SU-DHL-6 (cell line): ENCODE measurements around the gene HOXB3.

ENCODE experiments used
- CTCF ChIP-seq: fragments of 200-600 bp; sonication (generic); IDR thresholded peaks from one replicate; pipeline ENCODE4 v1.5.1; 2017; ENCODE audit warnings: antibody characterized with exemption, mild to moderate bottlenecking, low read length, moderate library complexity; ENCODE audit not compliant: insufficient read depth, poor library complexity, severe bottlenecking
- EZH2phosphoT487 ChIP-seq: fragments of 200-600 bp; sonication (generic), shearing (Covaris generic); conservative IDR thresholded peaks from 2 replicates; pipeline ENCODE4 v1.6.1; 2018; ENCODE audit warnings: mild to moderate bottlenecking, antibody characterized with exemption, low read length, moderate library complexity, mixed read lengths

- no peak for TF ChIP-seq CTCF
- TF ChIP-seq EZH2phosphoT487, result no peak
These were observed 84.3 kb downstream of the HOXB3 start for GRCh38 chr17:48505788-48506187.
